ENCODE data around the gene MPP1. TPM values are rescaled to one million over a fixed set of nuclear protein-coding genes. Genes with fewer than 3 reads are reported as not detected.
A peak's percentile ranks its signal among the peaks of the same experiment; 100 is the strongest.

MPP1 gene
- total and polyA plus RNA-seq, 2 donors (not counting 1 experiment from before 2014, with no cell fraction given), result 27.0 to 38.5 TPM

DNA sequence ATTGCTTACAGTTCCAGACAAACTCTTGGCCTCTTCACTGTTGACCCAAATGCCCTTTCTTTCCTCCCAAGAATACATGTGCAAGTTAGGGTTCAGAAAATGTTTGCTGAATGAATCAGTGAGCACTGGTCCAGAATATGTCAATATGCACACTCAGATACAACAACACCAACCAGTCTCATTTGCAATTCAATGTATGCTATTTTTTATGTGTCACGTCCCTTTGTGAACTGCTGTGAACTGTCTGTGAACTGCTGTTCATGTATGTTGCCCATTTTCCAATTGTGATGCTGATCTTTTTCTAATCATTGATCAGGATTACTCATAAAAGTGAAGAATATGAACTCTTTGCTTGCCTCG lies 72.2 kb downstream of the MPP1 start:
- peak in 1 of 2 donors; percentile 65 for DNase-seq (ENCODE audit: low read depth in 2 of 2)
- Histone ChIP-seq H3K79me2 (ENCODE audit: control insufficient read depth, insufficient read depth, low read length) (no peaks in the 10 kb centered on the region), H3K27ac (ENCODE audit: insufficient read depth, low read length) (peak overlapping the region; percentile 41), H3K9ac (ENCODE audit: insufficient read depth, low read length) (no peak overlapping the region), H3K9me3 (ENCODE audit: control insufficient read depth, insufficient read depth, low read depth, low read length) (no peaks in the 10 kb centered on the region), H3K4me3 (replicated peaks in 1 of 4; ENCODE audit: control extremely low read depth in 1 of 4, insufficient read depth in 1 of 4, low read depth in 3 of 4, low read length in 4 of 4) (no peak overlapping the region), H4K20me1 (ENCODE audit: control insufficient read depth, extremely low read depth, insufficient read depth, low read length) (no peaks in the 10 kb centered on the region), H3K4me2 (ENCODE audit: extremely low read depth, insufficient read depth, low read length) (peak overlapping the region; percentile 37), H2AFZ (ENCODE audit: low read length) (no peak overlapping the region), H3K4me1 (ENCODE audit: control insufficient read depth, extremely low read depth, insufficient read depth, low read length) (peaks cover 30% of the 10 kb centered on the region), H3K36me3 (ENCODE audit: control insufficient read depth, insufficient read depth, low read length) (no peaks in the 10 kb centered on the region), H3K27me3 (ENCODE audit: control insufficient read depth, insufficient read depth, low read length) (no peaks in the 10 kb centered on the region)
- TF ChIP-seq, protein P1, sequence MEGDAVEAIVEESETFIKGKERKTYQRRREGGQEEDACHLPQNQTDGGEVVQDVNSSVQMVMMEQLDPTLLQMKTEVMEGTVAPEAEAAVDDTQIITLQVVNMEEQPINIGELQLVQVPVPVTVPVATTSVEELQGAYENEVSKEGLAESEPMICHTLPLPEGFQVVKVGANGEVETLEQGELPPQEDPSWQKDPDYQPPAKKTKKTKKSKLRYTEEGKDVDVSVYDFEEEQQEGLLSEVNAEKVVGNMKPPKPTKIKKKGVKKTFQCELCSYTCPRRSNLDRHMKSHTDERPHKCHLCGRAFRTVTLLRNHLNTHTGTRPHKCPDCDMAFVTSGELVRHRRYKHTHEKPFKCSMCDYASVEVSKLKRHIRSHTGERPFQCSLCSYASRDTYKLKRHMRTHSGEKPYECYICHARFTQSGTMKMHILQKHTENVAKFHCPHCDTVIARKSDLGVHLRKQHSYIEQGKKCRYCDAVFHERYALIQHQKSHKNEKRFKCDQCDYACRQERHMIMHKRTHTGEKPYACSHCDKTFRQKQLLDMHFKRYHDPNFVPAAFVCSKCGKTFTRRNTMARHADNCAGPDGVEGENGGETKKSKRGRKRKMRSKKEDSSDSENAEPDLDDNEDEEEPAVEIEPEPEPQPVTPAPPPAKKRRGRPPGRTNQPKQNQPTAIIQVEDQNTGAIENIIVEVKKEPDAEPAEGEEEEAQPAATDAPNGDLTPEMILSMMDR (conservative IDR thresholded peaks at IDR 0.05 in 1 of 2, IDR thresholded peaks at IDR 0.05 in 1 of 2; ENCODE audit: low read depth in 1 of 2, low read length in 2 of 2), result no peak
- no peak for TF ChIP-seq EZH2 (IDR thresholded peaks at IDR 0.05; ENCODE audit: low read length, missing control alignments)

DNA sequence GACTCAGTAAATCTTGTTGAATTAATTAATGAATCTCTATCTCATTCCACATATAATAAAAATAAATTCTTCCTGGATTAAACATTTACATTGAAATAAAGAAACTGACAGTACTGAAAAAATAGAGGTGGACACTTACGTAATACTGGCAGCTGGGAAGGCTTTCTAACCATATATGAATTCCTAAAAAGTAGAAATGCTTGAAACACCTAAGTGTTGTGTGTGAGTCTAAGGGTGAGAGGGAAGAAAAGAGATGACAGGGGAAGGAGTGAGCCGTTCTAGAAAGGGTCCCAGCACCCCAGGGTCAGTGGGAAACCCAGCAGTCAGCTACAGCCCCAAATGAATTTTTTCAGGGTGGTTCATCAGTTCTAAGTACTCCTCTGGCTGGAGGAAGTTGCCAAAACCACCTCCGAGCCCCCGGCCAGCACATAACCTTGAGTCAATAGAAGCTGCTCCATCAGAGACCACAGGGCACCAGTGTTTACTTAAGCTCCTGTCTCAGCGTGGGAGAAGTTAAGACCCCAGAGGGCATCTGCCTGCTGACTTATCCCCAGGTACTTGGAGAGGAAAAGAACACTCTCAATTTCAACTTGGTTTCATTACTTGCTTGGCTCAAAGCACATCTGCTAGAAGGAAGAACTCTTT lies 72.7 kb downstream of the MPP1 start:
- peak in 1 of 2 donors; percentile 86 for DNase-seq (ENCODE audit: low read depth in 2 of 2)
- Histone ChIP-seq H2AFZ (ENCODE audit: low read length) (no peak overlapping the region), H3K4me2 (ENCODE audit: extremely low read depth, insufficient read depth, low read length) (peak overlapping the region; percentile 37), H3K36me3 (ENCODE audit: control insufficient read depth, insufficient read depth, low read length) (no peaks in the 10 kb centered on the region), H3K4me1 (ENCODE audit: control insufficient read depth, extremely low read depth, insufficient read depth, low read length) (peaks cover 32% of the 10 kb centered on the region), H4K20me1 (ENCODE audit: control insufficient read depth, extremely low read depth, insufficient read depth, low read length) (no peaks in the 10 kb centered on the region), H3K9ac (ENCODE audit: insufficient read depth, low read length) (no peak overlapping the region), H3K4me3 (replicated peaks in 1 of 4; ENCODE audit: control extremely low read depth in 1 of 4, insufficient read depth in 1 of 4, low read depth in 3 of 4, low read length in 4 of 4) (no peak overlapping the region), H3K79me2 (ENCODE audit: control insufficient read depth, insufficient read depth, low read length) (no peaks in the 10 kb centered on the region), H3K9me3 (ENCODE audit: control insufficient read depth, insufficient read depth, low read depth, low read length) (no peaks in the 10 kb centered on the region), H3K27ac (ENCODE audit: insufficient read depth, low read length) (peak overlapping the region; percentile 41), H3K27me3 (ENCODE audit: control insufficient read depth, insufficient read depth, low read length) (no peaks in the 10 kb centered on the region)
- TF ChIP-seq EZH2 (IDR thresholded peaks at IDR 0.05; ENCODE audit: low read length, missing control alignments), result no peak
- TF ChIP-seq, protein P1 (conservative IDR thresholded peaks at IDR 0.05 in 1 of 2, IDR thresholded peaks at IDR 0.05 in 1 of 2; ENCODE audit: low read depth in 1 of 2, low read length in 2 of 2), result no peak

DNA sequence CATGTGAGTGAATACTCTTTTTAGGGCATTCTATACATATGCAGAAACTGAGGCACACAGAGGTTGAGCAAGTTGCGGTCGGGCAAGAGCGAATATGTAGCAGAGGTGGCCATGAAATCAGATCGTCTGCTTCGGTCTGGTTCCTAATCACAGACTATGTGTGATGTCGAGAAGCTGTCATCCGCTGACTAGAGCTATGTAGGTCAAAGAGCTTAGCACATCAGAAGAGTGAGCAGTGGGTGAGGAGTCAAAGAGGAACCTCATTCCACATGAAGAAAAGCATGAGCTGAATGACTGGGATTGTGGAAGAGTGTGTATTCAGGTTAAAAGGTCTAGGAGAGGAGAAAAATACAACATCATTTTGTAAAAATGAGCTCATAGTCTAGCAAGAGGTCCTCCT lies 73.4 kb downstream of the MPP1 start:
- no peaks in the 10 kb centered on the region for H3K36me3 ChIP-seq (ENCODE audit: control insufficient read depth, insufficient read depth, low read length)
- no peak overlapping the region for H2AFZ ChIP-seq (ENCODE audit: low read length)
- H3K4me3 ChIP-seq (replicated peaks in 1 of 4; ENCODE audit: control extremely low read depth in 1 of 4, insufficient read depth in 1 of 4, low read depth in 3 of 4, low read length in 4 of 4), result no peak overlapping the region
- no peaks in the 10 kb centered on the region for H4K20me1 ChIP-seq (ENCODE audit: control insufficient read depth, extremely low read depth, insufficient read depth, low read length)
- H3K4me1 ChIP-seq (ENCODE audit: control insufficient read depth, extremely low read depth, insufficient read depth, low read length), result peaks cover 36% of the 10 kb centered on the region
- peak in 1 of 2 donors; percentile 65 for DNase-seq (ENCODE audit: low read depth in 2 of 2)
- H3K27me3 ChIP-seq (ENCODE audit: control insufficient read depth, insufficient read depth, low read length), result no peaks in the 10 kb centered on the region
- no peaks in the 10 kb centered on the region for H3K9me3 ChIP-seq (ENCODE audit: control insufficient read depth, insufficient read depth, low read depth, low read length)
- TF ChIP-seq EZH2 (IDR thresholded peaks at IDR 0.05; ENCODE audit: low read length, missing control alignments), result no peak
- TF ChIP-seq, protein P1 (conservative IDR thresholded peaks at IDR 0.05 in 1 of 2, IDR thresholded peaks at IDR 0.05 in 1 of 2; ENCODE audit: low read depth in 1 of 2, low read length in 2 of 2), result no peak
- H3K4me2 ChIP-seq (ENCODE audit: extremely low read depth, insufficient read depth, low read length), result no peak overlapping the region
- H3K79me2 ChIP-seq (ENCODE audit: control insufficient read depth, insufficient read depth, low read length), result no peaks in the 10 kb centered on the region
- H3K27ac ChIP-seq (ENCODE audit: insufficient read depth, low read length), result no peak overlapping the region
- no peak overlapping the region for H3K9ac ChIP-seq (ENCODE audit: insufficient read depth, low read length)

All from fibroblast of lung (primary cell).